Fibroblast of villous mesenchyme (primary cell): ENCODE measurements around the gene TTLL12. TPM values are rescaled to one million over a fixed set of nuclear protein-coding genes. Genes with fewer than 3 reads are reported as not detected.
A peak's percentile ranks its signal among the peaks of the same experiment; 100 is the strongest.

Experiments used
- DNase-seq: peaks from one replicate; pipeline ENCODE4 v3.0.0-alpha.2; 2010; ENCODE audit warnings: low read depth
- H3K4me3 ChIP-seq: 2 replicates; pipeline ENCODE4 v1.5.1; 2011; ENCODE audit warnings: low read depth, mild to moderate bottlenecking, low read length
- total RNA-seq: library from RNA; depleted of rRNA; stranded (reverse); fragments of >200 nt; gene quantifications from 2 replicates; pipeline ENCODE4 v1.2.3, GENCODE V29; 2012
- TF ChIP-seq, protein P1 (sequence below): IDR thresholded peaks from 2 replicates; pipeline ENCODE4 v1.5.1; 2012; ENCODE audit warnings: low read depth, mild to moderate bottlenecking, low read length; ENCODE audit not compliant: insufficient read depth

TTLL12 gene
- total RNA-seq, 1 donor = 22.9 TPM

DNA sequence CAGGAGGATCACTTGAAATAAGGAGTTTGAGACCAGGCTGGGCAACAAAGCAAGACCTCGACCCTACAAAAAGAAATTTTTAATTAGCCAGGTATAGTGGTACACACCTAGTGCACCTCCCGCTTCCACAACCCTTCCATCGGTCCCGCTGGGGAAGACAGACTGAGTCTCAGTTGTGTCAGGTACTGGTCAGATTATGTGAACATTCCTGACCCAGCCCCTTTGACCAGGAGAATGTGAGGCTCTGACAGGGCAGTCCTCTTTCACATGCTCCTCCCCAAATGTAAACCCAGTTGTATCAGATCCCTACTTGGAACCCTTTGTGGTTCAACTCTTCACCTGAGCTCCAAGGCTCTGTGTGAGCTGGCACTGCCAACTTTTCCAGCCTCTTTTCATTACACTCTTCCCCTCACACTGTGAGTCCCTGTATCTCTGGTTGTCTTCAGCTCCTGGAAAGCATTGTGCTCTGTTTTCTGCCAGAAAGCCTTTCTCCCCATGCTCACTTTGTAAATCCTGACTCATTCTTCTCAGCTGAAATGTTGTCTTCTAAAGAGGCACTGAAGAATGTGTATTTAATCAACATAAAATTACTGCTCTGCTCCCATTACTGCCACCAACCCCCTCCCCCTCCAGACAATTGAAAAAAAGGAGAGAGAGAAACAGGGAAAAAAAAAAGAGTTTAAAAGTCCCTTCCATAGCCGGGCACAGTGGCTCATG, 2.1 kb upstream of the TTLL12 start:
- TF ChIP-seq, protein P1, sequence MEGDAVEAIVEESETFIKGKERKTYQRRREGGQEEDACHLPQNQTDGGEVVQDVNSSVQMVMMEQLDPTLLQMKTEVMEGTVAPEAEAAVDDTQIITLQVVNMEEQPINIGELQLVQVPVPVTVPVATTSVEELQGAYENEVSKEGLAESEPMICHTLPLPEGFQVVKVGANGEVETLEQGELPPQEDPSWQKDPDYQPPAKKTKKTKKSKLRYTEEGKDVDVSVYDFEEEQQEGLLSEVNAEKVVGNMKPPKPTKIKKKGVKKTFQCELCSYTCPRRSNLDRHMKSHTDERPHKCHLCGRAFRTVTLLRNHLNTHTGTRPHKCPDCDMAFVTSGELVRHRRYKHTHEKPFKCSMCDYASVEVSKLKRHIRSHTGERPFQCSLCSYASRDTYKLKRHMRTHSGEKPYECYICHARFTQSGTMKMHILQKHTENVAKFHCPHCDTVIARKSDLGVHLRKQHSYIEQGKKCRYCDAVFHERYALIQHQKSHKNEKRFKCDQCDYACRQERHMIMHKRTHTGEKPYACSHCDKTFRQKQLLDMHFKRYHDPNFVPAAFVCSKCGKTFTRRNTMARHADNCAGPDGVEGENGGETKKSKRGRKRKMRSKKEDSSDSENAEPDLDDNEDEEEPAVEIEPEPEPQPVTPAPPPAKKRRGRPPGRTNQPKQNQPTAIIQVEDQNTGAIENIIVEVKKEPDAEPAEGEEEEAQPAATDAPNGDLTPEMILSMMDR = no peak
- DNase-seq = no peak
- no peak overlapping the region for H3K4me3 ChIP-seq

DNA sequence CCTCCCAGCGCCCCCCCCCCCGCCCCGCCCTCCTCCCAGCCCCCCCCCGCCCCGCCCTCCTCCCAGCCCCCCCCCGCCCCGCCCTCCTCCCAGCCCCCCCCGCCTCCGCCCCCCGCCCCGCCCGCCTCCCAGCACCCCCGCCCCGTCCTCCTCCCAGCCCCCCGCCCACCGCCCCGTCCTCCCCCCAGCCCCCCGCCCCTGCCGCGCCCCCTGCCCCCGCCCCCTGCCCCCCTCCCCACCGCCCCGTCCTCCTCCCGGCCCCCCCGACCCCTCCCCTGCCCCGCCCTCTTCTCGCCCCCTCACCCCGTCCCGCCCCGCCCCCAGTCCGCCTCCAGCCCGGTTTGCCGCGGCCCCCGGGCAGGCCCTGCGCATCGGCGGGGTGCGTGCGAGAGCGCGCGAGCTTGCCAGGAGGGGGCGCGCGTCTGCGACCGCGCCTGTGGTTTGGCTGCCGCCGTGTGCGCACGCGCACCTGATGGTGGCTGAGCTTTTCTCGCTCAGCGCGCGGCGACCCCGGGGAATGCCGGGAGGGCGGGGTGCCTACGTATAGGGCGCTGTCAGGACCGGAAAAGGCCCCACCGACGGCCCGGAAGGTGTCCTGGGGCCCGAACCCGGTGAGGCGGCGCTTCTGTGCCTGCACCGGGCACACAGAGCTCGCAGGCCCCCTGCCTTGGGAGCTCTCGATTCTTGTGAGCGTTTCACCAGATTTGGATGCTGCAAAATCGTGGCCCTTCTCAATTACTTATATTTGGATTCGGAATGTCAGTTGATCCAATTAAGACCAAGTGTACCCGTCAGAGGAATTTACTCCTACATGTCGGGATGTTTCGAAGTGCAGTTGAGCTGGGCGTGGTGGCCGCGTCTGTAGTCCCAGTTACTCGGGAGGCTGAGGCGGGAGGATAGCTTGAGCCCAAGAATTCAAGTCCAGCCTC, 501 bp upstream of the TTLL12 start:
- TF ChIP-seq, protein P1 = peak; percentile 60
- DNase-seq = peak; percentile 93
- H3K4me3 ChIP-seq = peak overlapping the region; percentile 58

DNA sequence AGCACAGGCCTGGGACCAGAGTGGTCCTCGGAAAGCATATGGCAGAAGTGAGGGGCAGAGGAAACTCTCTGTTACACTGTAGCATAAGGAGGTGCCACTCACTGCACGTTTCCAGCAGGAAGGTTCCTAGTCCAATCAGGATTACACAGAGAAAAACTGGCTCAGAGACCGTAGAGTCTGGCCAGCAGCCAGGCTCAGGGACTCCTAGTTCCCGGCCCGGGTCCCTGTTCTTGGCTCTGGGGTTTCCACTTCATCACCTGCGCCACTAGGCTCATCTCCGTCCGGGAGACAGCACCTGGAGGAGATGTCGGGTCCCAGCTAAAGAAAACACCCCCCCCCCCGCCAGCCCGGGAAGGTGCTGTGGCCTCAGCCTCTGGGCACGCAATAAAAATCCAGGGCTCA, 1.1 kb downstream of the TTLL12 start:
- peak overlapping the region; percentile 73 for H3K4me3 ChIP-seq
- DNase-seq = peak; percentile 28
- TF ChIP-seq, protein P1 = no peak

DNA sequence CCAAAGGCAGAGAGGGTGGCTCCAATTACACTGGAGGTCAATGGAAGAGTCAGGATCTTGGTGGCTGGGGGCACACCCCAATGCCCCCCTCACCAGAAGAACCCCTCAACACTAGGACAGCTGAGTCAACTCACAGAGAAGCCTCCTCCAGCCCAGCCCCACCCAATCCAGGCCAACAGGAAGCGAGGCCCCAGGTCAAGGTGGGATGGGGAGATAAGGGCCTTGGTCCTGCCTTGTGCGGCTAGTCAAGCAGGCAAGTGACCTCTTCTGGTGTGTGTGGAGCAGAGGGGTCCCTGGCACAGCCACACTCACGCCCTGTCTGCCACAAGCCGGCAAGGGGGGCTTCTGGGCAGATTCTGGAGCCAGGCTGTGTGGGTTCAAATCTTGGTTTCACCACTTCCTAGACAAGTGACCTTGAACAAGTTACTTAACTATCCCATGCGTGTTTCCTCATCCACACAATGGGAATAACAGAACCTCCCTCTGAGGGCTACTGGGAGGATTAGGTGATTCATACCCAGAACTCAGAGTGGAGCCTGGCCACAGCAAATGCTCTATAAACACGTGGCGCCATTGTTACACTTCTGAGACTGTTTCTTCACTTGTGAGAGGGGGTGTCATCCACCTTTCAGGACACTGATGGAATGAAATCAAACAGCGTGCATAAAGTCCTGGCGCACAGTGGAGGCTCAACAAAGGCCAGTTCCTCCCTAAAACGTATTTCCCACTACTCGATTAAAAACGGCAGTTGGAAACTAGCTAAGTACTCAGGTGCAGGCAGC, 3.2 kb downstream of the TTLL12 start:
- TF ChIP-seq, protein P1 = no peak
- H3K4me3 ChIP-seq = no peak overlapping the region
- DNase-seq = peak; percentile 84

DNA sequence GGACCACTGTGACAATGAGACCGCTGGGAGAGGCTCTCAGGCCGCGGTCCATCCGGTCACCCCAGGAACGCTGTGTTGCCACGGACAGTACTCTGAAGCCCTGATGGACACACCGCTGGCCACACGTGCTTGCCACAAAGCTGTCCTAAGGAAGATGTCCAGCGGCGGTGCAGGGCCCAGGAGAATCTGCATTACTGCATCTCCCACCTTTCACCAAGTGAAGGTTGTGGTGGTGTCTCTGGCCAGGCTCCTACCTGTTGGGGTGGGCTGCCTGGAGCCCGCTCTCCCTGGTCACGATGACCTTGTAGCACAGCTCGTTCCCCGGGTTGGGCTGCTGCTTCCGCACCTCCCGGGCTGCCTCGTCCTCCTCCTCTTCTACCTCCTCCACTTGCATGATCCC, 4.2 kb downstream of the TTLL12 start:
- no peak overlapping the region for H3K4me3 ChIP-seq
- no peak for DNase-seq
- TF ChIP-seq, protein P1 = no peak

DNA sequence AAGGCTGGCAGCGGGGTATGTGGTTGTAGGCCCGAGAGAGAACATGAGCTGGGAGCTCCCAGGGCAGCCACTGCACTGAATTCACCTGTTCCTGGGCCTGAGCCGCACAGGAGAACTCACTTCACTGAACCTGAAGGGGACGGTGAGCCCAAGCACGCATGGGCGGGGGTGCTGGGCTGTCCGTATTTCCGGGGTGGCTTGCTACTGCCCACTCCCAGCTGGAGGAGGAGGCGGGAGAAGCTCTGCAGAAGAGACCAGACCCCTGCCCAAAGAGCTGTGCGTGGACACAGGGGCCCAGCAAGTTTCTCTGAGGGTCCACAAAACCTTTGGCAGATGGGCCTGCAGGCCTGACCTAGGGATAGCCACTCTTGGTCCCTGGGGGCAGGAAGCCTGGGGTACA, 4.8 kb downstream of the TTLL12 start:
- H3K4me3 ChIP-seq = no peak overlapping the region
- TF ChIP-seq, protein P1 = no peak
- no peak for DNase-seq
